Stimulated activated CD8-positive, alpha-beta memory T cell treated with anti-CD3 and anti-CD28 coated beads, Interleukin-15, amount 100 ng/mL, for 48 hours (primary cell): ENCODE measurements around the gene TMEM169.
"Not testable (repeated sequence)": the region's sequence is repeated elsewhere in the genome, so short reads cannot be mapped to it uniquely, and the experiment has no call there.

ENCODE experiments used
- DNase-seq, 2 donors: peaks; one replicate each; pipeline ENCODE4 v3.0.0-alpha.2; 2020; ENCODE audit warnings: low read depth in 2 of 2

TMEM169 gene

GRCh38 chr2:216071111-216071851 is 10.4 kb upstream of the TMEM169 start:
- DNase-seq = no peak

- DNase-seq = no peak
Observed at GRCh38 chr2:216072473-216072872, 9.2 kb upstream of the TMEM169 start.

GRCh38 chr2:216073773-216074172 is 7.9 kb upstream of the TMEM169 start:
- no peak for DNase-seq

- no peak for DNase-seq
Observed at GRCh38 chr2:216074380-216074779, 7.3 kb upstream of the TMEM169 start.

- no peak for DNase-seq
Observed at GRCh38 chr2:216074794-216075193, 6.9 kb upstream of the TMEM169 start.

- no peak for DNase-seq
Observed at GRCh38 chr2:216075510-216076485, 5.9 kb upstream of the TMEM169 start.

GRCh38 chr2:216078776-216079175 is 2.9 kb upstream of the TMEM169 start:
- no peak for DNase-seq

GRCh38 chr2:216080048-216080447 is 1.7 kb upstream of the TMEM169 start:
- not testable (repeated sequence) for DNase-seq

GRCh38 chr2:216081012-216081411 is 707 bp upstream of the TMEM169 start:
- no peak for DNase-seq

- no peak for DNase-seq
Observed at GRCh38 chr2:216082117-216082711, 495 bp downstream of the TMEM169 start.

GRCh38 chr2:216082805-216083204 is 1.1 kb downstream of the TMEM169 start:
- DNase-seq = no peak

GRCh38 chr2:216083464-216084281 is 2.0 kb downstream of the TMEM169 start:
- DNase-seq = no peak

- no peak for DNase-seq
Observed at GRCh38 chr2:216084547-216084946, 2.8 kb downstream of the TMEM169 start.

GRCh38 chr2:216086207-216086893 is 4.6 kb downstream of the TMEM169 start:
- no peak for DNase-seq

GRCh38 chr2:216090369-216090786 is 8.7 kb downstream of the TMEM169 start:
- DNase-seq = no peak

GRCh38 chr2:216092646-216093045 is 10.9 kb downstream of the TMEM169 start:
- DNase-seq = no peak

GRCh38 chr2:216094701-216095100 is 13.0 kb downstream of the TMEM169 start:
- DNase-seq = no peak

- no peak for DNase-seq
Observed at GRCh38 chr2:216098421-216099334, 17.0 kb downstream of the TMEM169 start.

- DNase-seq = no peak
Observed at GRCh38 chr2:216101109-216101508, 19.4 kb downstream of the TMEM169 start.

- DNase-seq = no peak
Observed at GRCh38 chr2:216103213-216103612, 21.5 kb downstream of the TMEM169 start.
